Measurements from ENCODE around the gene NLRC5.
"Not testable (repeated sequence)": the region's sequence is repeated elsewhere in the genome, so short reads cannot be mapped to it uniquely, and the experiment has no call there.

NLRC5 gene

DNA sequence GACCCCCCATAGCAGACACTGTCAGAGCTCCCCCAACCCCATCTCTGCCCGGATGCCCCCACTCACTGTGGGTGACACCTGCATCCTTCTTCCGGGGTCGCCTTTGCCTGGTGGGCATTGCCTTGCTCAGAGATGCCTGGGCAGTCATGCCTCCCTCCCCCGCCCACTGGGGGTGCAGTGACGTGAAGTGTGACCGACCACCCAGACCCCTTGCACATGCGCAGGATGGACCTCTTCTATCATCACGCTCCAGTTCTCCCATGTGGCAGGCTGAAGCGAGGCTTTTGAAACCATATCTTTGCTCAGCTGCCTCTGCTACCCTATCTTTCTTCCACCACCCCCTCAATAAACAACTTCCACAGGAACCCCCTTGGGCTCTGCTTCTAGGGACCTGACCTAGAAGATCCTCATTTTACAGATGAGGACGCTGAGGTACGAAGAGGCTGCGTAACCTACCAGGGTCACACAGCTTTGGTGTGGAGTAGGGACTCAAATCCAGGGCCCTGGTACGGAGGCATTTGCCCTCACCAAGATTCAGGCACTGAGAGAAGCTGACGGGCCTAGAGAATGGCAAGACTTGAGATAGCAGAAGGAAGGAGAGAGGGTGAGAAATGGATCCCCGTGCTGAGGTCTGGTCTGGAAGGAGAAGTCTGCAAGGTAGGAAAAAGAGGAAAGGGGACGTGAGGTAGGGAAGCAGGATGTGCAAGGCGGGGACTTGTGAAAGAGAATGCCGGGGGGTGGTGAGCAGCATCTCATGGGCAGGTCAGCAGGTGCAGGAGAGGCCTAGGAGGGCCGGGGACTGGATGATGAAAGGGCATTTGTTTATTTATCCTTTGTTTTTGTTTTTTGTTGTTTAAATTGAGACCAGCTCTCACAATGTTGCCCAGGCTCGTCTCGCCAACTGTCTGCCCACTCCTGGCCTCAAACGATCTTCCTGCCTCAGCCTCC is 14.4 kb downstream of the NLRC5 start:
- DNase-seq = no peak

DNA sequence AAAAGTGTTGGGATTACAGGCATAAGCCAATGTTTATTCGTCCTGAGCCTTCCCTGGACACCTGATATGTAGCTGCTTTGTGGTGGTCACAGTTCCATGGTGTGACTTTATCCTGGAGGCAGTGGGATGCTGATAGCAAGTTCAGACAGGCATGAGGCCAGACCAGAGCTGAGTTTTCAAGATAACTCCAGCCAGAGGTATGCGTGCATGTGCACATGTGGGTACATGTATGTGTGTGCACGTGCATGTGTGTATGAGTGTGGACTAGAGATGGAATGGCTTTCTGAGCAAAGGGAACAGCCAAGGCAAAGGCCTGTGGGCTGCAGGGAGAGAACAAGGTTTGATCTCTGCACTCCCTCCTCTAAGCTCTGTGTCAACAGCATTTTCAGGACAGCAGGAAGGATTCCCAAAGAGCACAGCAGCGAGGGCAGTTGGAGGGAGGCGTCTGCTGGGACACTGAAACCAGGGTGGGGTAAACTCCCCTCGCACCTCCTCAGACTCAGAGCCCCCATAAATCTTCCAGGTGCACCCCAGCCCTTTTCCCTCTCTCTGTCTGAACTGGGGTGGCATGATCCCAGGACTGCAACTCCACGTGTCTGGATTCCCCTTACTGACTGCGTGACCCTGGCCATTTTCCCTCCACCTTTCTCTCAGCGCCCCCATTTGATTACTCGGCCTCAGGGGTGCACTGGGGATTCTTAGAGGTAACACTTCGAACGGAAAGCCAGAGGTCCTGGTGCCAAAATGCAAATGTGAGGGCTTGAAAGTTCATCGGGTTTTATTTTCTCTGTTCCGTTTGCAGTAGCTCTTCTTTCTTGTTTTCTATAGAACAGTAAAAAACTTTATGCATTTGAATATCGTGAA is 15.3 kb downstream of the NLRC5 start:
- DNase-seq = no peak

DNA sequence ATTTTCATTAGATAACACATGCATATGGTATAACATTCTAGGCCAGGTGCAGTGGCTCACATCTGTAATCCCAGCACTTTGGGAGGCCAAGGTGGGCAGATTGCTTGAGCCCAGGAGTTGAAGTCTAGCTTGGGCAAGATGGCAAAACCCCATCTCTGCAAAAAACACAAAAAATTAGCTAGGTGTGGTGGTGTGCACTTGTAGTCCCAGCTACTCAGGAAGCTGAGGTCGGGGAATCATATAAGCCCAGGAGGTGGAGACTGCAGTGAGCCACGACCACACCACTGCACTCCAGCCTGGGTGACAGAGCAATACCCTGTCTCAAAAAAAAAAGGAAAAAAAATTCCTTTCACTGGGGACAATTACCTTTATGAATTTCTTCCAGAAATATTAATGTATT is 16.2 kb downstream of the NLRC5 start:
- DNase-seq = not testable (repeated sequence)

- no peak for DNase-seq
These were observed 17.7 kb downstream of the NLRC5 start for GRCh38 chr16:57007050-57007449.

- no peak for DNase-seq
These were observed 18.2 kb downstream of the NLRC5 start for GRCh38 chr16:57007530-57007929.

- DNase-seq = no peak
These were observed 19.1 kb downstream of the NLRC5 start for GRCh38 chr16:57008440-57008839.

- DNase-seq = no peak
These were observed 20.4 kb downstream of the NLRC5 start for GRCh38 chr16:57009643-57010170.

DNA sequence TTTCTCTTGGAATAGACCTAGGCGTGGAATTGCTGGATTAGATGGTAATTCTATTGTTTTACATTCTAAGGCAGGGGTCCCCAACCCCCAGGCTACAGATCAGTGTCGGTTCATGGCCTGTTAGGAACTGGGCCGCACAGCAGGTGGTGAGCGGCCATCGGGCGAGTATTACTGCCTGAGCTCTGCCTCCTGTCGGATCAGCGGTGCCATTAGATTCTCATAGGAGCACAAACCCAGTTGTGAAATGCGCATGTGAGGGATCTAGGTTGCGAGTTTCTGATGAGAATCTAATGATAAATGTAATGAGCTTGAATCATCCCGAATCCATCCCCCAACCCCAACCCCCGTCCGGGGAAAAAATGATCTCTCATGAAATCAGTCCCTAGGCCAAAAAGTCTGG is 23.0 kb downstream of the NLRC5 start:
- DNase-seq = no peak

DNA sequence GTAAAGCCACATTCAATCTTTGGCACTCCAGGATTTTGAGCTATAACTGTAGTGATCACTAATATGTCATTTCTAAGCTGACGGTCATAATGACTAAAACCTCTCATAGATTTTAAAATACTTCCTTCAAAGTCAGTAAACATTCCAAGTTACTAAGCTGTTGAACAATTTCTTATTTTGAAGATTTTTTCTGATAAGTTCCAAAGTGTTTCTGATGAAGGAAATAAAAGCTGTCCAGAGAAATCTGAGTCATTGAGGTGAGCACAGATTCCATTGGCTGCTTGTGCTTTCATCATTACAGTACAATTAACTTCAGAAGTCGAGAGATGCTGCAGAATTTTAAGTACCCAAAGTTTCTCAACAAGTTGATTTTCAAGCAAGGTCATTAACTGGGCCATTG is 23.9 kb downstream of the NLRC5 start:
- DNase-seq = no peak

DNA sequence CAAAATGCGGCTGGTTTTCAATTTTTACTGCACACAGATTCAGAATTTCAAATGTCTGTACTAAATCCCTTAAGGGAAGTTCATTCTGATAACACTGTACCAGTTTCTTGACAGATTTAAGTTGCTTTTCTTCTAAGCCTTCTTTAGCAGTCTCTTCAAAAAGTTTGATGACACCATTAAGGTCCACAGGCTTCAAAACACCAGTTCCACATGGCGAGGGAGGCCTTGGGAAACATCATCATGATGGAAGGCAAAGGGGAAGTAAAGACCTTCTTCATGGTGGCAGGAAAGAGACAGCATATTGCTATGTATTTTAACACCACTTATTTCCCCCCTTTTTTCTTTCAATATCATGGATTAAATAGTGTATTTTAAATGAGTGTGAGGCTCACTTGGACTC is 24.5 kb downstream of the NLRC5 start:
- DNase-seq = no peak

GRCh38 chr16:57016301-57016700 is 26.9 kb downstream of the NLRC5 start:
- DNase-seq = no peak

- DNase-seq = no peak
These were observed 27.5 kb downstream of the NLRC5 start for GRCh38 chr16:57016831-57017230.

GRCh38 chr16:57017251-57017650 is 27.9 kb downstream of the NLRC5 start:
- no peak for DNase-seq

- no peak for DNase-seq
These were observed 30.4 kb downstream of the NLRC5 start for GRCh38 chr16:57019746-57020145.

GRCh38 chr16:57020651-57021050 is 31.3 kb downstream of the NLRC5 start:
- DNase-seq = no peak

- no peak for DNase-seq
These were observed 32.4 kb downstream of the NLRC5 start for GRCh38 chr16:57021757-57022156.

DNA sequence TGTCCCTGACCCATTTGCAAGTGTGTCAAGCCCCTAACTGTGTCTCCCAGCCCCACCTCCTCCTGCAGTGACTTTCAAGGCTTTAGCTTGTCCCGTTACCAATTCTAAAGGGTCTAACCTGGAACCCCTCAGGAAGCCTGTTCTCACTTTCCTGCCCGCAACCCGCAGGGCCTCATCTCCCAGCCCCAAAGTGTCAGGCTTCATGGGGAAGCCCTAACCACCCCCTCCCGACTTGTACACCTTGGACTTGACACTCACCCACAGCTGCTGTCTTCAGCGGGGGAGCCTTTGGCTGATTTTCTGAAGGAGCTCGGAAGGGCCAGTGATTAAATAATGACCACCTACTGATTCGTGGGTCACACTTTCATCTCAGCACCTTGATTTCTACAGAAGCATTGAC is 33.1 kb downstream of the NLRC5 start:
- DNase-seq = no peak

GRCh38 chr16:57023541-57024249 is 34.3 kb downstream of the NLRC5 start:
- no peak for DNase-seq

GRCh38 chr16:57024894-57025680 is 35.7 kb downstream of the NLRC5 start:
- DNase-seq = no peak

GRCh38 chr16:57025941-57026777 is 36.8 kb downstream of the NLRC5 start:
- no peak for DNase-seq

- no peak for DNase-seq
These were observed 37.4 kb downstream of the NLRC5 start for GRCh38 chr16:57026778-57027062.
